22Rv1 (cell line): ENCODE results near the gene FAM107A.

Experiments
- CTCF ChIP-seq: fragments of 450-650 bp; IDR thresholded peaks from 2 replicates; pipeline ENCODE4 v1.5.1; 2017; ENCODE audit warnings: mild to moderate bottlenecking
- ZFX ChIP-seq: fragments of 450-650 bp; IDR thresholded peaks from 2 replicates; pipeline ENCODE4 v1.6.1; 2017; ENCODE audit warnings: antibody characterized with exemption, borderline replicate concordance

GRCh38 chr3:58585994-58586393, 8.8 kb upstream of the FAM107A start:
- TF ChIP-seq CTCF: no peak
- TF ChIP-seq ZFX: no peak
